ENCODE measurements around the gene MORN2.

MORN2 gene

GRCh38 chr2:38892819-38893218 lies 17.0 kb downstream of the MORN2 start:
- DNase-seq, result no peak

- DNase-seq, result no peak
Measured at GRCh38 chr2:38898256-38898655, 22.5 kb downstream of the MORN2 start.

- no peak for DNase-seq
Measured at GRCh38 chr2:38900726-38901125, 24.9 kb downstream of the MORN2 start.

DNA sequence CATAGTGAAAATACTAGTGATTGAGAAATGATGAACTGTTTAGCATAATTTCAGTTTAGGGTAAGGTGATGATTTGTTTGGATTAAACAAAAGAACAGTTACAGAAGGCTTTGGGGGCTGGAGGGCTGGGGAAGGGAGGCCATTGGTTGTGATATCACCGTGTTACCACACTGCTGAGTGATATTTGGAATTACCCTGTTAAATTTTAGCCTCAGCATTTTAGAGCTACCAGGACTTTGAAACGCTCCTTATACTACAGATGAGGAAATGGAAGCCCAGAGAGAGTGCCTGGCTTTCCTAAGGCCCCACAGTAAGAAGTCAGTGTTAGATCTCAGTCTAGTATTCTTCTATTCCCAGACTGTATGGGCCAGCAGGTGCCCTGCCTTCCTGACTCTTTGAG lies 29.5 kb downstream of the MORN2 start:
- no peak for DNase-seq

DNA sequence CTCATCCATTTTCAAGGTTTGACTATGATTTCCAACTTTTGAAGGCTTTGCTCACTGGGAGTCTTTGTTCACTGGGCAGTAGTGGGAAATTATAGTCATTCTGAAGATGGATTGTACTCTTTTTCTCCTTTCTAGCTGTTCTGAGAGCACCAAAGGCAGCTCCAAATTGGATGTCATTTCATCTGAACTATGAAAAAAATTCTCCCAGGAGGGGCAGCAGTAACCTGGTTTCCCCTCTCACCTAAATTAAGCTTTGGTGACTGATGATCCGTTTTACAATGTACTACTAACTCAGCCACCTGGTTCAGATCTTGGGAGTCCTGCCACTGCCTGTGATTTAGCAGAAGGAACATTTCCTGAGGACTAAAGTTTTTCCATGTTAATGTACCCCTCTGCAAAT lies 31.5 kb downstream of the MORN2 start:
- no peak for DNase-seq

GRCh38 chr2:38907743-38908562 lies 32.2 kb downstream of the MORN2 start:
- DNase-seq, result peak; percentile 19

GRCh38 chr2:38909872-38910271 lies 34.1 kb downstream of the MORN2 start:
- DNase-seq, result no peak

DNA sequence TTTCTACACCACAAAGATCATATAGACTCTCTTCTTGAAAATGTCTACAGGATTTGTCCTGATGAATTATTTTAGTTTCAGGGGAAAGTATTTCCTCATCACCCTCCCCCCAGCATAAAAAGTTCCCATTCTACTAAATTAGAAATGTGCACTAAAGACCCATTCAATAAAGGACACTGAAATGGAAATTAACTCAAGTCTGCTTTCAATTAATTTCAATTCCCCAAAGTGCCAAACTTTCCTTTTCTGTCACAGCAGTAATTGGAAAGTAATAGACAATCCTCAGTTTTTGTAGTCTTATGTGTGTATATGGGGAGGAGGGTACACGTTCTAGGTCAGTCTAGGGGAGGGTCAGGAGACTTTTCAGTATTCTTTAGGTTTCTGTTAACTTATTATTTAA lies 35.4 kb downstream of the MORN2 start:
- DNase-seq, result no peak

DNA sequence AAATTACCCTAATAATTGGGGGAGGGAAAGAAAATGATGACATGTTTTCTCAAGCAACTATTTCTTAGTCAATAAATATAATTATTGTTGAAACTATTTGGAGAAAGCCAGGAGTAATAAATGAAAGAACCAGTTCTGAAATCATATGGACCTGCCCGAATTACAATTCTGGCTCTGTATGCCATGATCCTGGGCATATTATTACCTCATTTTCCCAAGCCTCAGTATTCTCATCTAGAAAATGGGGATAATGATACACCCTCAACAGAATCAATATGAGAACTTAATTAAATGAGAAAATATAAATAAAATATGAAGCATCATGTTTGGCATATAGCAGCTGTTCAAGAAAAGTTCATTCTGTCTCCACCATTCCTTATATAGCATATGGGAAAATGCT lies 36.8 kb downstream of the MORN2 start:
- no peak for DNase-seq

DNA sequence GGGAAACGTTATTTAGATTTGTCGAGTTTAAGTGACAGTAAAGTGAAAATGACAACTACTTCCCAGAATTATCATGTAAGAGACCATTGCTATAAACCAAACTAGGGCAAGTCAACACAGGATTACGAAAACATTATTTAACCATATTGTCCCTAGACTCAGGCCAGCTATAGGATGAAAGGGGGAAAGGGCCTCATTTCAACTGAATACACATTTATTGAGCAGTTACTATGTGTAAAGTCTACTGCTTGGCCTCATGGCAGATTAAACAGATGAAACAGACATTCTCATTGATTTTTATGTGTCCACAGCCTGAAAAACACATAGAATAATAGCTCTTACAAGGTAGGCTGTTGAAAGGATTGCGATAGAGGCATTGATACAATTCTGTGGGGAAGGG lies 46.6 kb downstream of the MORN2 start:
- no peak for DNase-seq

- no peak for DNase-seq
Measured at GRCh38 chr2:38922902-38923301, 47.1 kb downstream of the MORN2 start.

DNA sequence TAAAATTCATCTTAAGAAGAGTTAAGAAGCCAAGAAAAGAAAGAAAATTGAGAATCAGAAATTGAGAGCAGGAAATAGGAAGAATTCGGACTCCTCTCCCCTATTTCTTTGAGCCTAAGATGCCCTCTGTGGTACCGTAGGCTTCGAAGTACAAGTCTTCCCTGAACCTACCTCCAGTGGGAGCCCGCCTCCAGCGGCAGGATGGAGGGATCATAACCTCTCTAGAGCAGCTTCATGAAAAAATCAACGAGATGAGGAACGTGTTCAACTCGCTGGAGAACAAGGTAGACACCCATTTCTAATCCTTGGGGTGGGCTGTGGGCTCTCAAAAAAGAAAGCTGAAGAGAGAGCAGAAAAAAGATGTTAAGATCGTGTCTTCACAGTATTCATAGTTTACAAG lies 50.2 kb downstream of the MORN2 start:
- no peak for DNase-seq

- no peak for DNase-seq
Measured at GRCh38 chr2:38930600-38930999, 54.8 kb downstream of the MORN2 start.

All from activated CD4-positive, alpha-beta T cell treated with anti-CD3 and anti-CD28 coated beads for 48 hours (primary cell).